Keratinocyte (primary cell): ENCODE data around the gene SIPA1L3. TPM values are rescaled to one million over a fixed set of nuclear protein-coding genes. Genes with fewer than 3 reads are reported as not detected.

Experiments used
- DNase-seq: peaks from one replicate; pipeline ENCODE4 v3.0.0-alpha.2; 2011; ENCODE audit warnings: low read depth, missing footprints, low spot score
- FAIRE-seq: peaks from 2 replicates; lab custom pipeline; 2011; peaks lifted over from hg19 to GRCh38; lab: Jason Lieb, UNC
- H2AFZ ChIP-seq: 2 replicates; pipeline ENCODE4 v1.6.0; 2012; ENCODE audit warnings: low read length, control low read depth, inconsistent platforms; ENCODE audit not compliant: control insufficient read depth
- H3K27ac ChIP-seq: 2 replicates; pipeline ENCODE4 v1.5.1; 2011; ENCODE audit warnings: low read length; ENCODE audit not compliant: control insufficient read depth, insufficient read depth
- H3K27me3 ChIP-seq: 3 replicates; pipeline ENCODE4 v1.6.0; 2011; ENCODE audit warnings: low read length; ENCODE audit not compliant: control insufficient read depth, insufficient read depth; ENCODE audit errors: extremely low read depth
- H3K36me3 ChIP-seq, 2 experiments: 2 replicates in 1 of 2; 3 replicates in 1 of 2; pipeline ENCODE4 v1.5.1; 2011; ENCODE audit warnings: low read length in 2 of 2, mild to moderate bottlenecking in 1 of 2; ENCODE audit not compliant: control insufficient read depth in 2 of 2, insufficient read depth in 2 of 2; ENCODE audit errors: extremely low read depth in 1 of 2
- H3K4me1 ChIP-seq: 3 replicates; pipeline ENCODE4 v1.5.1; 2011; ENCODE audit warnings: low read length; ENCODE audit not compliant: control insufficient read depth, insufficient read depth; ENCODE audit errors: extremely low read depth
- H3K4me2 ChIP-seq: 3 replicates; pipeline ENCODE4 v1.6.0; 2011; ENCODE audit warnings: low read depth, low read length; ENCODE audit not compliant: control insufficient read depth, insufficient read depth; ENCODE audit errors: extremely low read depth
- H3K4me3 ChIP-seq, 3 experiments: fragments of 200-600 bp in 1 of 3; sonication (generic) in 1 of 3; 2 replicates in 2 of 3; 3 replicates in 1 of 3; pipeline ENCODE4 v1.5.1; 2011 to 2016; ENCODE audit warnings: low read length in 3 of 3, mild to moderate bottlenecking in 3 of 3, control low read depth in 2 of 3, inconsistent platforms in 1 of 3, low read depth in 1 of 3, mixed read lengths in 1 of 3, mixed run types in 1 of 3, moderate library complexity in 1 of 3; ENCODE audit not compliant: control insufficient read depth in 2 of 3, insufficient read depth in 2 of 3; ENCODE audit errors: extremely low read depth in 1 of 3
- H3K79me2 ChIP-seq: 2 replicates; pipeline ENCODE4 v1.6.0; 2012; ENCODE audit warnings: low read length; ENCODE audit not compliant: control insufficient read depth, insufficient read depth
- H3K9ac ChIP-seq: 3 replicates; pipeline ENCODE4 v1.6.0; 2011; ENCODE audit warnings: low read length; ENCODE audit not compliant: control insufficient read depth, insufficient read depth; ENCODE audit errors: extremely low read depth
- H3K9me1 ChIP-seq: 3 replicates; pipeline ENCODE4 v1.6.0; 2011; ENCODE audit warnings: low read length; ENCODE audit not compliant: control insufficient read depth, insufficient read depth; ENCODE audit errors: extremely low read depth
- H3K9me3 ChIP-seq: 2 replicates; pipeline ENCODE4 v1.5.1; 2012; ENCODE audit warnings: low read depth, low read length; ENCODE audit not compliant: control insufficient read depth
- H4K20me1 ChIP-seq: 3 replicates; pipeline ENCODE4 v1.6.0; 2011; ENCODE audit warnings: low read length; ENCODE audit not compliant: control insufficient read depth, insufficient read depth; ENCODE audit errors: extremely low read depth
- CTCF ChIP-seq, 3 experiments: IDR thresholded peaks in 1 of 3; conservative IDR thresholded peaks in 1 of 3; optimal IDR thresholded peaks in 1 of 3; 2 replicates in 2 of 3; 3 replicates in 1 of 3; pipeline versions ENCODE3 to v1.5.1; 2011; ENCODE audit warnings: low read length in 3 of 3, mild to moderate bottlenecking in 3 of 3, moderate library complexity in 2 of 3, control low read depth in 1 of 3, inconsistent platforms in 1 of 3; ENCODE audit not compliant: insufficient read depth in 2 of 3; ENCODE audit errors: extremely low read depth in 1 of 3
- EZH2 ChIP-seq: IDR thresholded peaks from one replicate; pipeline ENCODE4 v1.6.1; 2012; ENCODE audit warnings: inconsistent platforms, mild to moderate bottlenecking, low read length, moderate library complexity
- dilution Hi-C: fragments of 300-500 bp; cut with MboI; formaldehyde crosslinking; loops from one replicate; pipeline ENCODE4 v1.7.0; 2020; ENCODE audit warnings: low sequenced_read_pairs; ENCODE audit not compliant: extremely low pct_ligation_motif_present
- polyA plus RNA-seq, 5 experiments: library from polyadenylated mRNA; depleted of rRNA in 3 of 5; stranded (reverse) in 3 of 5; stranded (forward) in 1 of 5; unstranded in 1 of 5; fragments of >200 nt; gene quantifications; 1 replicate in 1 of 5; 2 replicates in 3 of 5; 3 replicates in 1 of 5; pipeline versions ENCODE4 v1.2.1 to v1.2.3, GENCODE V29; 2011 to 2012; ENCODE audit warnings: missing spikeins in 2 of 5, low read depth in 1 of 5, low replicate concordance in 1 of 5

The SIPA1L3 gene
- polyA plus RNA-seq, 1 donor (not counting 4 experiments of a cell fraction or from before 2014, with no cell fraction given): 8.0 TPM

- H3K4me1 ChIP-seq: peaks cover 8% of the 10 kb centered on the region
- H3K79me2 ChIP-seq: no peaks in the 10 kb centered on the region
- no peaks in the 10 kb centered on the region for H3K9me1 ChIP-seq
- DNase-seq: no peak
- no peaks in the 10 kb centered on the region for H3K27me3 ChIP-seq
- TF ChIP-seq CTCF (optimal IDR thresholded peaks at IDR 0.05 in 1 of 3, IDR thresholded peaks at IDR 0.05 in 1 of 3, conservative IDR thresholded peaks at IDR 0.05 in 1 of 3; ENCODE audit: extremely low read depth in 1 of 3, insufficient read depth in 2 of 3, low read length in 3 of 3): no peak
- TF ChIP-seq EZH2: no peak
- H2AFZ ChIP-seq: no peak overlapping the region
- no peak overlapping the region for H3K27ac ChIP-seq
- no peak overlapping the region for H3K4me2 ChIP-seq
- no peaks in the 10 kb centered on the region for H3K36me3 ChIP-seq
- no peaks in the 10 kb centered on the region for H3K9me3 ChIP-seq
- FAIRE-seq: no peak
- no peak overlapping the region for H3K9ac ChIP-seq
- no peaks in the 10 kb centered on the region for H4K20me1 ChIP-seq
- dilution Hi-C loops: no loop called here
- H3K4me3 ChIP-seq: no peak overlapping the region
Measured at GRCh38 chr19:38072776-38073750, 166.1 kb downstream of the SIPA1L3 start.

- Histone ChIP-seq H3K4me2 (no peak overlapping the region), H2AFZ (no peak overlapping the region), H3K4me1 (peaks cover 8% of the 10 kb centered on the region), H4K20me1 (no peaks in the 10 kb centered on the region), H3K9me3 (no peaks in the 10 kb centered on the region), H3K4me3 (no peak overlapping the region), H3K27ac (no peak overlapping the region), H3K9me1 (no peaks in the 10 kb centered on the region), H3K9ac (no peak overlapping the region), H3K27me3 (no peaks in the 10 kb centered on the region), H3K79me2 (no peaks in the 10 kb centered on the region), H3K36me3 (no peaks in the 10 kb centered on the region)
- DNase-seq (no peak), FAIRE-seq (no peak)
- dilution Hi-C loops: no loop called here
- TF ChIP-seq EZH2 (no peak), CTCF (optimal IDR thresholded peaks at IDR 0.05 in 1 of 3, IDR thresholded peaks at IDR 0.05 in 1 of 3, conservative IDR thresholded peaks at IDR 0.05 in 1 of 3; ENCODE audit: extremely low read depth in 1 of 3, insufficient read depth in 2 of 3, low read length in 3 of 3) (no peak)
Measured at GRCh38 chr19:38073841-38074685, 167.1 kb downstream of the SIPA1L3 start.
